SK-N-SH (cell line): ENCODE data around the gene SLC8B1.

Experiments used
- CTCF ChIP-seq: fragments of 200-600 bp; sonication (generic); IDR thresholded peaks from 2 replicates; pipeline ENCODE4 v1.6.1; 2017; ENCODE audit warnings: antibody characterized with exemption, mild to moderate bottlenecking, moderate library complexity
- EP300 ChIP-seq, 2 experiments: IDR thresholded peaks; 2 replicates each; pipeline versions ENCODE4 v1.4.0 to v1.6.1; 2012; ENCODE audit warnings: borderline replicate concordance in 1 of 2, low read depth in 1 of 2, low read length in 1 of 2
- JUND ChIP-seq: IDR thresholded peaks from 2 replicates; pipeline ENCODE4 v1.4.0; 2012
- MAX ChIP-seq: IDR thresholded peaks from 2 replicates; pipeline ENCODE4 v1.4.0; 2012; ENCODE audit warnings: low read depth
- MXI1 ChIP-seq: IDR thresholded peaks from 2 replicates; pipeline ENCODE4 v1.6.1; 2012; ENCODE audit warnings: mild to moderate bottlenecking, low read depth, low read length, improper control_type of control experiment
- NRF1 ChIP-seq: IDR thresholded peaks from 2 replicates; pipeline ENCODE4 v1.6.1; 2012; ENCODE audit warnings: low read depth, mild to moderate bottlenecking, low read length
- RXRA ChIP-seq: IDR thresholded peaks from 2 replicates; pipeline ENCODE4 v1.4.0; 2012; ENCODE audit warnings: low read depth, mild to moderate bottlenecking, borderline replicate concordance
- SIN3A ChIP-seq: IDR thresholded peaks from 2 replicates; pipeline ENCODE4 v1.6.1; 2012; ENCODE audit warnings: low read depth, mild to moderate bottlenecking, low read length, moderate library complexity, borderline replicate concordance
- SMC3 ChIP-seq: IDR thresholded peaks from 2 replicates; pipeline ENCODE4 v1.6.1; 2012; ENCODE audit warnings: low read depth, low read length, improper control_type of control experiment
- TAF1 ChIP-seq: IDR thresholded peaks from 2 replicates; pipeline ENCODE4 v1.6.1; 2012; ENCODE audit warnings: low read depth, mild to moderate bottlenecking, low read length, moderate library complexity, borderline replicate concordance
- TCF12 ChIP-seq: IDR thresholded peaks from 2 replicates; pipeline ENCODE4 v1.4.0; 2012
- TEAD4 ChIP-seq: IDR thresholded peaks from 2 replicates; pipeline ENCODE4 v1.4.0; 2012; ENCODE audit warnings: mild to moderate bottlenecking, borderline replicate concordance; ENCODE audit not compliant: insufficient read depth
- TF ChIP-seq, protein P1 (sequence below): fragments of 150-350 bp; IDR thresholded peaks from 2 replicates; pipeline ENCODE4 v1.6.1; 2016; ENCODE audit warnings: mild to moderate bottlenecking, low read depth, low read length

- TF ChIP-seq MXI1, result no peak
- no peak for TF ChIP-seq MAX
- TF ChIP-seq SIN3A, result no peak
- TF ChIP-seq SMC3, result no peak
- TF ChIP-seq, protein P1, sequence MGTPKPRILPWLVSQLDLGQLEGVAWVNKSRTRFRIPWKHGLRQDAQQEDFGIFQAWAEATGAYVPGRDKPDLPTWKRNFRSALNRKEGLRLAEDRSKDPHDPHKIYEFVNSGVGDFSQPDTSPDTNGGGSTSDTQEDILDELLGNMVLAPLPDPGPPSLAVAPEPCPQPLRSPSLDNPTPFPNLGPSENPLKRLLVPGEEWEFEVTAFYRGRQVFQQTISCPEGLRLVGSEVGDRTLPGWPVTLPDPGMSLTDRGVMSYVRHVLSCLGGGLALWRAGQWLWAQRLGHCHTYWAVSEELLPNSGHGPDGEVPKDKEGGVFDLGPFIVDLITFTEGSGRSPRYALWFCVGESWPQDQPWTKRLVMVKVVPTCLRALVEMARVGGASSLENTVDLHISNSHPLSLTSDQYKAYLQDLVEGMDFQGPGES, result no peak
- TF ChIP-seq CTCF, result no peak
- TF ChIP-seq TAF1, result no peak
- TF ChIP-seq RXRA, result no peak
- TF ChIP-seq JUND, result no peak
- TF ChIP-seq NRF1, result no peak
- TF ChIP-seq EP300 (IDR thresholded peaks at IDR 0.05; ENCODE audit: borderline replicate concordance in 1 of 2, low read depth in 1 of 2, low read length in 1 of 2), result no peak
- TF ChIP-seq TCF12, result no peak
- TF ChIP-seq TEAD4, result no peak
Observed at GRCh38 chr12:113269257-113269943, 65.5 kb downstream of the SLC8B1 start.
